PC-9 (cell line): Measurements from ENCODE around the gene B3GAT2. TPM values are rescaled to one million over a fixed set of nuclear protein-coding genes. Genes with fewer than 3 reads are reported as not detected.

Experiments used
- BruUV-seq: library from RNA; stranded (reverse); fragments of 400-500 nt; replicated peaks from 2 replicates; lab custom pipeline; 2021; lab: Mats Ljungman, UMichigan
- CTCF ChIA-PET: fragments of 300-600 bp; sonication (Branson Sonifier 250); formaldehyde crosslinking; loops from one replicate; lab custom pipeline; 2022; ENCODE audit warnings: antibody characterized with exemption; lab: Charles Lee
- POLR2A ChIA-PET: fragments of 300-600 bp; sonication (Branson Sonifier 250); formaldehyde crosslinking; loops from one replicate; lab custom pipeline; 2022; ENCODE audit warnings: antibody characterized with exemption; ENCODE audit not compliant: unreplicated experiment; lab: Charles Lee
- DNase-seq, 2 experiments: peaks; one replicate each; pipeline versions ENCODE4 v3.0.0 to v3.0.0-alpha.2; 2015 to 2022; ENCODE audit warnings: mixed read lengths in 1 of 2
- H2AFZ ChIP-seq: fragments of 200-600 bp; sonication (generic); 2 replicates; pipeline ENCODE4 v1.8.1; 2017; ENCODE audit warnings: antibody characterized with exemption
- H3F3A ChIP-seq: fragments of 200-600 bp; sonication (generic); 2 replicates; pipeline ENCODE4 v1.8.1; 2017; ENCODE audit warnings: antibody characterized with exemption, mild to moderate bottlenecking, low read depth; ENCODE audit not compliant: insufficient read depth
- H3K27ac ChIP-seq: fragments of 200-600 bp; sonication (generic); 2 replicates; pipeline ENCODE4 v1.6.1; 2016; ENCODE audit warnings: mixed run types
- H3K27me3 ChIP-seq: fragments of 200-600 bp; sonication (generic); 2 replicates; pipeline ENCODE4 v1.6.1; 2016; ENCODE audit warnings: low read depth, mixed run types; ENCODE audit not compliant: insufficient read depth
- H3K36me3 ChIP-seq: fragments of 200-600 bp; sonication (generic); 2 replicates; pipeline ENCODE4 v1.6.1; 2016; ENCODE audit warnings: low read depth, mixed run types
- H3K4me1 ChIP-seq: fragments of 200-600 bp; sonication (generic); replicated peaks from 2 replicates; pipeline ENCODE4 v1.6.1; 2016; ENCODE audit warnings: mixed run types; ENCODE audit not compliant: insufficient read depth
- H3K4me2 ChIP-seq: fragments of 200-600 bp; sonication (generic); 2 replicates; pipeline ENCODE4 v1.6.1; 2017; ENCODE audit warnings: mixed run types
- H3K4me3 ChIP-seq: fragments of 200-600 bp; sonication (generic); 2 replicates; pipeline ENCODE4 v1.6.1; 2016; ENCODE audit warnings: mixed run types
- H3K79me2 ChIP-seq: fragments of 200-600 bp; sonication (generic); 2 replicates; pipeline ENCODE4 v1.6.1; 2017; ENCODE audit warnings: low read depth, mixed run types
- H3K9me2 ChIP-seq: fragments of 200-600 bp; sonication (generic); 2 replicates; pipeline ENCODE4 v1.8.1; 2017; ENCODE audit warnings: mild to moderate bottlenecking; ENCODE audit not compliant: insufficient read depth
- H3K9me3 ChIP-seq: fragments of 200-600 bp; sonication (generic); 2 replicates; pipeline ENCODE4 v1.8.1; 2016; ENCODE audit warnings: low read depth; ENCODE audit not compliant: insufficient read depth
- H4K20me1 ChIP-seq: fragments of 200-600 bp; sonication (generic); 2 replicates; pipeline ENCODE4 v1.8.1; 2017; ENCODE audit not compliant: insufficient read depth
- EZH2 ChIP-seq: fragments of 200-600 bp; sonication (generic); IDR thresholded peaks from 2 replicates; pipeline ENCODE4 v1.8.0; 2017; ENCODE audit warnings: antibody characterized with exemption, low read depth
- intact Hi-C: fragments of 100-400 bp; cut with micrococcal nuclease; formaldehyde crosslinking; loops from one replicate; pipeline ENCODE4 v1.10.0; 2022; ENCODE audit not compliant: unreplicated experiment
- total RNA-seq: library from RNA; stranded (reverse); gene quantifications from 2 replicates; pipeline ENCODE4 v1.2.3, GENCODE V29; 2021
- TF ChIP-seq, protein P1 (sequence below): fragments of 200-600 bp; sonication (generic); conservative IDR thresholded peaks from 2 replicates; pipeline ENCODE4 v1.6.1; 2017; ENCODE audit warnings: mixed run types, antibody characterized with exemption, mild to moderate bottlenecking, moderate library complexity

Gene B3GAT2
- total RNA-seq, 1 experiment from 2014 or later, result not detected

DNA sequence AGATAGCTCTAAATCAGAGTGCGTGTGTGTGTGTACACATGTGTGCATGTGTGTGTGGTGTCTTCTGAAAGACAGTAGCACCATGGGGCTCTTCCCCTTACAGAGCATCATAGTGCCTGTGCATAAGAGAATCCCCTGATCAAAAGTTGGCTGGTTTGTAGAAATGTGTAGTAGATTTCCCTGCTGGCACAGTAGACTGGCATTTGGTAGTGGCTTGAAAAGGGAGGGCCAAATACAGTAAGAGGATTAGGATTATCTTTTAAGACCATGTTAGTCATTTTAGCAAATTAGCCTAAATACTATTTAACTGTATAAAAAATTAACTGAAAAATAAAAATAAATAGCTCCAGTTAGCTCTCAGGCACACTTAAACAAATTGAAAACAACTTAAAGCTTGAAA lies 112.6 kb downstream of the B3GAT2 start:
- Histone ChIP-seq H3F3A (no peaks in the 10 kb centered on the region), H3K4me1 (no peaks in the 10 kb centered on the region), H3K4me3 (no peak overlapping the region), H4K20me1 (no peaks in the 10 kb centered on the region), H3K9me2 (no peaks in the 10 kb centered on the region), H3K9me3 (no peaks in the 10 kb centered on the region), H3K27ac (no peak overlapping the region), H2AFZ (no peak overlapping the region), H3K36me3 (no peaks in the 10 kb centered on the region), H3K79me2 (no peaks in the 10 kb centered on the region), H3K27me3 (no peaks in the 10 kb centered on the region), H3K4me2 (no peak overlapping the region)
- BruUV-seq, result no TSS peak
- intact Hi-C loops, result no loop called here
- ChIA-PET CTCF (interaction anchor here (0.6 kb wide), 1 partner anchor 19 kb away, joined by 6 read pairs; no protein-coding TSS in a partner anchor), POLR2A (no interaction called here)
- TF ChIP-seq EZH2, result no peak
- TF ChIP-seq, protein P1, sequence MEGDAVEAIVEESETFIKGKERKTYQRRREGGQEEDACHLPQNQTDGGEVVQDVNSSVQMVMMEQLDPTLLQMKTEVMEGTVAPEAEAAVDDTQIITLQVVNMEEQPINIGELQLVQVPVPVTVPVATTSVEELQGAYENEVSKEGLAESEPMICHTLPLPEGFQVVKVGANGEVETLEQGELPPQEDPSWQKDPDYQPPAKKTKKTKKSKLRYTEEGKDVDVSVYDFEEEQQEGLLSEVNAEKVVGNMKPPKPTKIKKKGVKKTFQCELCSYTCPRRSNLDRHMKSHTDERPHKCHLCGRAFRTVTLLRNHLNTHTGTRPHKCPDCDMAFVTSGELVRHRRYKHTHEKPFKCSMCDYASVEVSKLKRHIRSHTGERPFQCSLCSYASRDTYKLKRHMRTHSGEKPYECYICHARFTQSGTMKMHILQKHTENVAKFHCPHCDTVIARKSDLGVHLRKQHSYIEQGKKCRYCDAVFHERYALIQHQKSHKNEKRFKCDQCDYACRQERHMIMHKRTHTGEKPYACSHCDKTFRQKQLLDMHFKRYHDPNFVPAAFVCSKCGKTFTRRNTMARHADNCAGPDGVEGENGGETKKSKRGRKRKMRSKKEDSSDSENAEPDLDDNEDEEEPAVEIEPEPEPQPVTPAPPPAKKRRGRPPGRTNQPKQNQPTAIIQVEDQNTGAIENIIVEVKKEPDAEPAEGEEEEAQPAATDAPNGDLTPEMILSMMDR, result no peak
- DNase-seq, result no peak

DNA sequence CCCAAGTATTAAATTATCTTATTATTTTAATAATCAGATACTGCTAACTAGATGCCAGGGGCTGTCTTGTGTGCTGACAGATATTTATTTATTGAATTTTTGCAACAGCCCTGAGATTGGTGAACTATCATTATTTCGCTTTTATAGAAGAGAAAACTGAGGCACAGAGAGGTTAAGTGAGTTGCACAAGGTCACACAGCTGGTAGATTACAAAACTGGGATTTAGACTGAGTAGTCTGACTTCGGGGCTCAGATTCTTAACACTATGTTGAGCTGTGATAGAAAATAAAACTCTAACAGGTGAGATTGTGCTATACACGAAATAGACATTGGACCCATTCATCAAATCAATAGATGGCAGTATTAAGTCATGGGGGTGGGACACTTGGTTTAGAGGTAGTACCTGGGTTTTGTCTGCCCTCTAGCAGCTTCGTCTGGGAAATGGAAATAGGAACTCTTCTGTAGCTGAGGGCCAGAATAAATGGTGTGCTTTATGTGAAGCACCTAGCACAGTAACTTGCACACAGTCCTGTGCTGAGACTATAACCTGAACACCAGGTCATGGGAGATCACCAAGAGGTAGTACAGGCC lies 113.4 kb downstream of the B3GAT2 start:
- Histone ChIP-seq H3K27me3 (no peaks in the 10 kb centered on the region), H4K20me1 (no peaks in the 10 kb centered on the region), H3K4me1 (no peaks in the 10 kb centered on the region), H3K4me2 (no peak overlapping the region), H2AFZ (no peak overlapping the region), H3K27ac (no peak overlapping the region), H3K9me3 (no peaks in the 10 kb centered on the region), H3K9me2 (no peaks in the 10 kb centered on the region), H3K4me3 (no peak overlapping the region), H3F3A (no peaks in the 10 kb centered on the region), H3K79me2 (no peaks in the 10 kb centered on the region), H3K36me3 (no peaks in the 10 kb centered on the region)
- BruUV-seq, result no TSS peak
- no peak for DNase-seq
- intact Hi-C loops, result no loop called here
- CTCF ChIA-PET, result no interaction called here
- no peak for TF ChIP-seq EZH2
- TF ChIP-seq, protein P1, result no peak
- POLR2A ChIA-PET, result no interaction called here

DNA sequence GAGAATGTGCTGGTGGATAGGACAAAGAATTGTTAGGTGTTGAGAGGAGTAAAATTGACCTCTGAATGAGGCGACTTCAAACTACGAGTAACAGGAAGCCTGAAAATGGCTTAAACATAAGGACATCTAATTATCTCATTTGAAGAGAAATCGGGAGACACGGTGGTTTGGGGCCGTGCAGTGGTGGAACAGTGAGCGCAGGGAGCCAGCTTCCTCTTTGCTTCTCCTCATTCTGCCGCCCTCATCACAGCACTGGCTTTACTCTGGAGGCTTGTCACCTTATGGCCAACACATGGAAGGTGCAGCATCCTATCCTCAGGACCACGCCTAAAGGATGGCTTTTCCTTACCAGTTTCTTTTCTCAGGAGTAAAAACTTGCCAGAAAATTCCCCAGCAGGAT lies 114.3 kb downstream of the B3GAT2 start:
- CTCF ChIA-PET, result no interaction called here
- TF ChIP-seq, protein P1, result no peak
- TF ChIP-seq EZH2, result no peak

More for the DNA sequence above, 114.3 kb downstream of the B3GAT2 start:
- H3K79me2 ChIP-seq, result no peaks in the 10 kb centered on the region
- no peaks in the 10 kb centered on the region for H3K9me3 ChIP-seq
- H3K4me2 ChIP-seq, result no peak overlapping the region
- no peaks in the 10 kb centered on the region for H4K20me1 ChIP-seq
- no peak for DNase-seq
- no peak overlapping the region for H3K27ac ChIP-seq
- POLR2A ChIA-PET, result no interaction called here
- no TSS peak for BruUV-seq
- H3K4me1 ChIP-seq, result no peaks in the 10 kb centered on the region
- H3K4me3 ChIP-seq, result no peak overlapping the region
- no peaks in the 10 kb centered on the region for H3F3A ChIP-seq
- no peaks in the 10 kb centered on the region for H3K27me3 ChIP-seq
- H2AFZ ChIP-seq, result no peak overlapping the region
- intact Hi-C loops, result no loop called here
- H3K9me2 ChIP-seq, result no peaks in the 10 kb centered on the region
- no peaks in the 10 kb centered on the region for H3K36me3 ChIP-seq
